ENCODE measurements around the gene TUBGCP3.

DNA sequence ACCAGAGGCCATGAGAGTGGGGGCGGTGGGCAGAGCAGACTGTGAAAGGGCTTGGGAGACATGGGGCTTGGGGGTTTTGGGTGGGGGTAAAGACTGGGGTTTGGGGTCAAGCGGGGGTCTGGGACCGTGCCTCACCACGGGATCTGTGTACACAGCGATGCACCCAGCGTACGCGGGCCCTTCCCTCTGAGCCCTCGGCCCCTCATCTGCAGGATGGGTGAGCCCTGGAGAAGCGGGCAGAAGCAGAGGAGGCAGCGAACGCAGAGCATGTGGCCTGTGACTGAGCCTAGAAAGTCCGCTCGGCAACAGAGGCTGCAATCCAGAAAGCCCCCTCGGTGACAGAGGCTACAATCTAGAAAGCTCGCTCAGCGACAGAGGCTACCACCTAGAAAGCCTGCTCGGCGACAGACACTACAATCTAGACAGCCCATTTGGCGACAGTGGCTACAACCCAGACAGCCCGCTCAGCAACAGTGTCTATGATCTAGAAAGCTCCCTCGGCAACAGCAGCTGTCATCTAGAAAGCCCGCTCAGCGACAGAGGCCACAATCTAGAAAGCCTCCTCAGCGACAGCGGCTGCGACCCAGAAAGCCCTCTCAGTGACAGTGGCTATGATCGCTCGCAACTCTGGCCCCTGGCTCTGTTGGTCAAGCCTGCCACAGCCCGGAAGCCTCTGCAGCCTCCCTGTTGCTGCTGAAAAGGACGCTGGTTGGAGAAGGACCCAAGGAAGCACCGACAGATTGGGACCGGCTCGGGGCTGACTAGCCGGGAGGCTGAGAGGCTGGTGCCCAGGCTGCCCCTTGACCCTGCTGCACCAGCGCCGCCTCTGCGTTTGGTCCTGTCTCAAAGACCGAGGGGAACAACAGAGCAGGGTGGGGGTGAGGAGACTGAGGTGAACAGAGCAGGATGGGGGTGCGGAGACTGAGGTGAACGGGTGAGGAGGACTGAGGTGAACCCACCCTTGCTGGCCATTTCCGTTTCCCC, 143.2 kb downstream of the TUBGCP3 start:
- TF ChIP-seq CTCF (IDR thresholded peaks at IDR 0.05) (no peak), POLR2A (IDR thresholded peaks at IDR 0.05) (no peak)
